ENCODE results near the gene VPS26C. TPM values are rescaled to one million over a fixed set of nuclear protein-coding genes. Genes with fewer than 3 reads are reported as not detected.

The VPS26C gene
- total RNA-seq, 1 experiment from 2014 or later: 42.1 TPM

DNA sequence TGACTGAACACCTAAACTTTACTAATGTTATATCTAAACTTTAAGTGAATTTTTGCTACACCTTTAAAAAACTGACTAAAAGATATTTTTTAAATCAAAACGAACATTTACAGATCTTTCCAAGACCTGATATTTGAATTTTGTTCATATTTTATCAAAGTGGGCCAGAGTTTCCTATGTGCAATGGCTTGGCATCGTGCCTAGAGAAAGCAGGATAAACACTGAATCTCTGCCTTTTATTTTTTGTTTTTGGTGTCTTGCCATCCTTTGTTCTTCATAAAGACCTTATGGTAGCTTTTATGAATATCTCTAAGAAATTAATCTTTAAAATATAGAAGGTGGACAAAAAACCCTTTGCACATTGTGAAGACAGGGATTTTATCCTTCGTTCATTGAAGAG, 25.8 kb upstream of the VPS26C start:
- no peak for ATAC-seq
- ChIA-PET POLR2A (no interaction called here), RAD21 (ENCODE audit: low non-redundant PET in 1 of 2, low total read pairs in 2 of 2, uncharacterized antibody in 2 of 2, unreplicated experiment in 2 of 2) (no interaction called here), CTCF (no interaction called here)
- no peaks in the 10 kb centered on the region for H4K20me1 ChIP-seq (ENCODE audit: insufficient read depth)
- no peak overlapping the region for H2AFZ ChIP-seq (ENCODE audit: low read depth, low read length, poor library complexity, severe bottlenecking)
- intact Hi-C loops (cut with micrococcal nuclease): no loop called here
- no peak for DNase-seq (ENCODE audit: low read depth, low spot score)
- no peak overlapping the region for H3K4me2 ChIP-seq (ENCODE audit: low read length)
- no peaks in the 10 kb centered on the region for H3K36me3 ChIP-seq (ENCODE audit: control insufficient read depth in 1 of 2, insufficient read depth in 2 of 2, low read length in 2 of 2)
- no peak overlapping the region for H3K4me3 ChIP-seq (replicated peaks in 1 of 2; ENCODE audit: low read depth in 1 of 2, low read length in 2 of 2)
- H3K9me3 ChIP-seq (ENCODE audit: control insufficient read depth in 1 of 2, insufficient read depth in 1 of 2, low read depth in 1 of 2, low read length in 2 of 2): no peaks in the 10 kb centered on the region
- no peak overlapping the region for H3K9ac ChIP-seq (ENCODE audit: low read length)
- TF ChIP-seq TCF7L2 (IDR thresholded peaks at IDR 0.05; ENCODE audit: borderline replicate concordance, extremely low read depth, insufficient read depth, insufficient read length) (no peak), EZH2phosphoT487 (IDR thresholded peaks at IDR 0.05; ENCODE audit: borderline replicate concordance) (no peak), SP1 (IDR thresholded peaks at IDR 0.05; ENCODE audit: low read depth) (no peak), SIN3A (IDR thresholded peaks at IDR 0.05; ENCODE audit: low read depth) (no peak), ZNF274 (IDR thresholded peaks at IDR 0.05; ENCODE audit: low read depth, low read length) (no peak), POLR2AphosphoS5 (IDR thresholded peaks at IDR 0.05; ENCODE audit: low read depth, low read length) (no peak), ELF1 (IDR thresholded peaks at IDR 0.05; ENCODE audit: borderline replicate concordance, low read depth) (no peak), POLR2A (IDR thresholded peaks at IDR 0.05; ENCODE audit: borderline replicate concordance, extremely low read depth, insufficient read depth, insufficient read length) (no peak), CBX3 (IDR thresholded peaks at IDR 0.05; ENCODE audit: low read depth) (no peak), ZFX (IDR thresholded peaks at IDR 0.05) (no peak), EZH2 (IDR thresholded peaks at IDR 0.05) (no peak), RAD21 (IDR thresholded peaks at IDR 0.05; ENCODE audit: low read depth) (no peak)
- TF ChIP-seq, protein P1, sequence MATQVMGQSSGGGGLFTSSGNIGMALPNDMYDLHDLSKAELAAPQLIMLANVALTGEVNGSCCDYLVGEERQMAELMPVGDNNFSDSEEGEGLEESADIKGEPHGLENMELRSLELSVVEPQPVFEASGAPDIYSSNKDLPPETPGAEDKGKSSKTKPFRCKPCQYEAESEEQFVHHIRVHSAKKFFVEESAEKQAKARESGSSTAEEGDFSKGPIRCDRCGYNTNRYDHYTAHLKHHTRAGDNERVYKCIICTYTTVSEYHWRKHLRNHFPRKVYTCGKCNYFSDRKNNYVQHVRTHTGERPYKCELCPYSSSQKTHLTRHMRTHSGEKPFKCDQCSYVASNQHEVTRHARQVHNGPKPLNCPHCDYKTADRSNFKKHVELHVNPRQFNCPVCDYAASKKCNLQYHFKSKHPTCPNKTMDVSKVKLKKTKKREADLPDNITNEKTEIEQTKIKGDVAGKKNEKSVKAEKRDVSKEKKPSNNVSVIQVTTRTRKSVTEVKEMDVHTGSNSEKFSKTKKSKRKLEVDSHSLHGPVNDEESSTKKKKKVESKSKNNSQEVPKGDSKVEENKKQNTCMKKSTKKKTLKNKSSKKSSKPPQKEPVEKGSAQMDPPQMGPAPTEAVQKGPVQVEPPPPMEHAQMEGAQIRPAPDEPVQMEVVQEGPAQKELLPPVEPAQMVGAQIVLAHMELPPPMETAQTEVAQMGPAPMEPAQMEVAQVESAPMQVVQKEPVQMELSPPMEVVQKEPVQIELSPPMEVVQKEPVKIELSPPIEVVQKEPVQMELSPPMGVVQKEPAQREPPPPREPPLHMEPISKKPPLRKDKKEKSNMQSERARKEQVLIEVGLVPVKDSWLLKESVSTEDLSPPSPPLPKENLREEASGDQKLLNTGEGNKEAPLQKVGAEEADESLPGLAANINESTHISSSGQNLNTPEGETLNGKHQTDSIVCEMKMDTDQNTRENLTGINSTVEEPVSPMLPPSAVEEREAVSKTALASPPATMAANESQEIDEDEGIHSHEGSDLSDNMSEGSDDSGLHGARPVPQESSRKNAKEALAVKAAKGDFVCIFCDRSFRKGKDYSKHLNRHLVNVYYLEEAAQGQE (IDR thresholded peaks at IDR 0.05; ENCODE audit: low read depth): no peak
- H3K27ac ChIP-seq (ENCODE audit: low read depth, low read length): no peak overlapping the region
- no peaks in the 10 kb centered on the region for H3K27me3 ChIP-seq (ENCODE audit: insufficient read depth, low read length)
- BruUV-seq (replicated peaks): no TSS peak
- H3K9me2 ChIP-seq (ENCODE audit: insufficient read depth): no peaks in the 10 kb centered on the region
- H3K4me1 ChIP-seq (ENCODE audit: control insufficient read depth in 1 of 2, insufficient read depth in 2 of 2, low read length in 2 of 2): no peaks in the 10 kb centered on the region
- no peaks in the 10 kb centered on the region for H3K79me2 ChIP-seq (ENCODE audit: insufficient read depth, low read length)
